Gastroesophageal sphincter (tissue), 4 donors: ENCODE results near the gene GNAQ. TPM values are rescaled to one million over a fixed set of nuclear protein-coding genes. Genes with fewer than 3 reads are reported as not detected.

Experiments
- ATAC-seq: fragments of 150-250 bp; one replicate; pipeline ENCODE4 v1.9.1; 2016; ENCODE audit warnings: mild to moderate bottlenecking, moderate library complexity
- H3K27ac ChIP-seq, 4 donors: fragments of 200-600 bp; sonication (generic) in 3 of 4; 1 replicate in 3 of 4; 2 replicates in 1 of 4; pipeline ENCODE4 v1.5.1; 2016 to 2019
- H3K27me3 ChIP-seq: fragments of 200-600 bp; sonication (generic); one replicate; pipeline ENCODE4 v1.5.1; 2019
- H3K36me3 ChIP-seq, 2 donors: fragments of 200-600 bp; sonication (generic); one replicate each; pipeline ENCODE4 v1.5.1; 2019; ENCODE audit warnings: control low read depth in 1 of 2
- H3K4me1 ChIP-seq, 3 donors: fragments of 200-600 bp; sonication (generic); 1 replicate in 2 of 3; 2 replicates in 1 of 3; pipeline ENCODE4 v1.5.1; 2016 to 2019; ENCODE audit warnings: control low read depth in 2 of 3
- H3K4me3 ChIP-seq, 2 donors: fragments of 200-600 bp; sonication (generic); one replicate each; pipeline ENCODE4 v1.5.1; 2019; ENCODE audit warnings: mild to moderate bottlenecking in 1 of 2, moderate library complexity in 1 of 2
- H3K9me3 ChIP-seq, 3 donors: fragments of 200-600 bp; sonication (generic); one replicate each; pipeline ENCODE4 v1.5.1; 2017 to 2019; ENCODE audit warnings: control low read depth in 2 of 3
- EP300 ChIP-seq: sonication (generic); formaldehyde crosslinking; IDR thresholded peaks from one replicate; pipeline ENCODE4 v1.6.1; 2017; ENCODE audit warnings: antibody characterized with exemption, mild to moderate bottlenecking
- POLR2A ChIP-seq, 2 donors: fragments of 450-650 bp; IDR thresholded peaks; one replicate each; pipeline ENCODE4 v1.6.1; 2017; ENCODE audit warnings: antibody characterized with exemption in 2 of 2, mild to moderate bottlenecking in 2 of 2, moderate library complexity in 1 of 2
- POLR2AphosphoS5 ChIP-seq: sonication (generic); formaldehyde crosslinking; IDR thresholded peaks from one replicate; pipeline ENCODE4 v1.6.1; 2017; ENCODE audit warnings: antibody characterized with exemption
- WGBS, 2 donors: methylation state at CpG; one replicate each; pipeline ENCODE4 v1.1.5; 2018; ENCODE audit warnings: low coverage in 1 of 2; 5-methylcytosine and 5-hydroxymethylcytosine counted together
- total RNA-seq, 4 donors: library from RNA; depleted of rRNA; stranded (reverse); fragments of >200 nt; gene quantifications; one replicate each; pipeline ENCODE4 v1.1.0, GENCODE V29; 2016
- TF ChIP-seq, protein P1 (sequence below), 4 experiments: fragments of 200-600 bp in 2 of 4; fragments of 450-650 bp in 2 of 4; sonication (generic) in 1 of 4; IDR thresholded peaks; one replicate each; pipeline ENCODE4 v1.5.1; 2017 to 2019; ENCODE audit warnings: antibody characterized with exemption in 4 of 4, mild to moderate bottlenecking in 2 of 4, moderate library complexity in 2 of 4

Gene GNAQ
- total RNA-seq, 4 donors from 2014 or later = 57.6 to 86.4 (median 70.8) TPM

DNA sequence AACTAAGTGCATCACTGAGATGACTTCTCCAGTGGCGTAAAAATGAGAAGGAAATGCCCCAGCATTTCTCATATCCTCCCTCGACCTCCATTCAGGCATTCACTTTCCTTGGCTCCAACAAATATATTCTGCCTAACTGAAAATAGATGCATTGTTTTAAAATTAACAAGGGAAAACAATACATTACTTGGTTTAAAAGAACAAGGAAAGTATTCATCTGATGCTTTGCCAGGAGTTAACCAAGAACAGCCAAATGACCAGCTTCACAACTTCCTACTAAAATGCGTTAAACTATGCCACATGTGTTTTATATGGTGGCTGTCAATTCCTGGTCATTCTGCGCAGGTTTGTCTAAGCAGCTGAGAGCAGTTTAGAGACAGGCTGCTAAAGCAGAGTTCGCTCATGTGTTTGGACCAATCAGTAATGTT, 121.4 kb downstream of the GNAQ start:
- Histone ChIP-seq H3K27ac (no peak overlapping the region), H3K4me1 (peaks cover 0 to 41% (median 0%) of the 10 kb centered on the region in 3 donors), H3K27me3 (no peaks in the 10 kb centered on the region), H3K4me3 (no peak overlapping the region), H3K36me3 (no peaks in the 10 kb centered on the region), H3K9me3 (no peaks in the 10 kb centered on the region)
- 64% methylated on average over 5 of the region's 5 CpGs for WGBS, 2 donors
- ATAC-seq = no peak
- no peak for TF ChIP-seq POLR2A (IDR thresholded peaks at IDR 0.05)
- TF ChIP-seq EP300 = no peak
- TF ChIP-seq, protein P1, sequence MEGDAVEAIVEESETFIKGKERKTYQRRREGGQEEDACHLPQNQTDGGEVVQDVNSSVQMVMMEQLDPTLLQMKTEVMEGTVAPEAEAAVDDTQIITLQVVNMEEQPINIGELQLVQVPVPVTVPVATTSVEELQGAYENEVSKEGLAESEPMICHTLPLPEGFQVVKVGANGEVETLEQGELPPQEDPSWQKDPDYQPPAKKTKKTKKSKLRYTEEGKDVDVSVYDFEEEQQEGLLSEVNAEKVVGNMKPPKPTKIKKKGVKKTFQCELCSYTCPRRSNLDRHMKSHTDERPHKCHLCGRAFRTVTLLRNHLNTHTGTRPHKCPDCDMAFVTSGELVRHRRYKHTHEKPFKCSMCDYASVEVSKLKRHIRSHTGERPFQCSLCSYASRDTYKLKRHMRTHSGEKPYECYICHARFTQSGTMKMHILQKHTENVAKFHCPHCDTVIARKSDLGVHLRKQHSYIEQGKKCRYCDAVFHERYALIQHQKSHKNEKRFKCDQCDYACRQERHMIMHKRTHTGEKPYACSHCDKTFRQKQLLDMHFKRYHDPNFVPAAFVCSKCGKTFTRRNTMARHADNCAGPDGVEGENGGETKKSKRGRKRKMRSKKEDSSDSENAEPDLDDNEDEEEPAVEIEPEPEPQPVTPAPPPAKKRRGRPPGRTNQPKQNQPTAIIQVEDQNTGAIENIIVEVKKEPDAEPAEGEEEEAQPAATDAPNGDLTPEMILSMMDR (IDR thresholded peaks at IDR 0.05) = no peak
- TF ChIP-seq POLR2AphosphoS5 = no peak

DNA sequence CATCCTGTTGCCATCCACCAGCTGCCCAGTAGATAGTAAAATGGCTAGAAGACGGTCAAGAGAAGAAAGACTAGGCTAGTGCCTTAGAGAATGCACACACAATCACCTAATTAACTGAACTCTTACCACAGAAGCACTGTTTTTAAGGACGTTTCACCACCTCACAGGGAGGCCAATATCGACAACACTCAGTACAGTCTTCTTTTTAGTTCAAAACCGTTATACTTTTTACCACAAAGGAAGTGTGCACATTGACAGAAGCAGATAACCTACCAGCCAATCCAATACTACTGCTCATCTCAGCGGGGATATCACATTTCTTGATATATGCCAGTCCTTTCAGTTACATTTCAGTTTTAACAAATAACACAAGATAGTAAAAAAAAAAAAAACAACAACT, 122.3 kb downstream of the GNAQ start:
- WGBS, 2 donors = 69 to 80% methylated on average over 4 to 5 of the region's 5 CpGs
- no peak overlapping the region for H3K27ac ChIP-seq
- no peak for TF ChIP-seq POLR2A (IDR thresholded peaks at IDR 0.05)
- no peak for TF ChIP-seq EP300
- TF ChIP-seq, protein P1 (IDR thresholded peaks at IDR 0.05) = no peak
- H3K4me3 ChIP-seq = no peak overlapping the region
- H3K27me3 ChIP-seq = no peaks in the 10 kb centered on the region
- no peaks in the 10 kb centered on the region for H3K36me3 ChIP-seq
- H3K4me1 ChIP-seq = peaks cover 0 to 37% (median 0%) of the 10 kb centered on the region in 3 donors
- H3K9me3 ChIP-seq = no peaks in the 10 kb centered on the region
- no peak for ATAC-seq

GRCh38 chr9:77908293-77908692, 123.3 kb downstream of the GNAQ start:
- Histone ChIP-seq H3K27ac (no peak overlapping the region), H3K4me3 (no peak overlapping the region), H3K36me3 (no peaks in the 10 kb centered on the region), H3K27me3 (no peaks in the 10 kb centered on the region), H3K9me3 (no peaks in the 10 kb centered on the region), H3K4me1 (peaks cover 0 to 37% (median 0%) of the 10 kb centered on the region in 3 donors)
- TF ChIP-seq, protein P1 (IDR thresholded peaks at IDR 0.05) = no peak
- TF ChIP-seq EP300 (no peak), POLR2AphosphoS5 (no peak), POLR2A (IDR thresholded peaks at IDR 0.05) (no peak)
- 95 to 100% methylated on average over 2 of the region's 2 CpGs for WGBS, 2 donors
- no peak for ATAC-seq

DNA sequence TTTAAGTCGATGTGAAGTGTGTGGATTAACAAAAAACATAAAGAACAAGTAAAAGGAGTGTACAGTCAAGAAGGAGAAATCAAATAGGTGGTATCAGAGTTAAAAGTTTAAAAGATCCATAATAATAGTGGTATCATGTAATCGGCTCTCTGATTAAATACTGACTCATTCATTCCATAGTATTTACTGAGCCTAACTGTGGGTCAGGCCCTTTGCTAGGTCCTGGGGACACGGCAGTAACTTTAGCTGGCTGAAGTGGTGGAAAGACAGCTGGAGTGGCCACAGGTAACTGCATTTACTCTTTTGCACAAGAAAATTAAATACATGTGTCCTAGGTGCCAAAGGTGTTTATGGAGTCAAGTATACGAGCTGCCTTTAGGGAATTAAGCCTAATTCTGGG, 124.0 kb downstream of the GNAQ start:
- no peak for ATAC-seq
- no peak overlapping the region for H3K4me3 ChIP-seq
- H3K4me1 ChIP-seq = peaks cover 0 to 37% (median 0%) of the 10 kb centered on the region in 3 donors
- H3K27ac ChIP-seq = no peak overlapping the region
- no peaks in the 10 kb centered on the region for H3K36me3 ChIP-seq
- TF ChIP-seq POLR2AphosphoS5 (no peak), POLR2A (IDR thresholded peaks at IDR 0.05) (no peak), EP300 (no peak)
- TF ChIP-seq, protein P1 (IDR thresholded peaks at IDR 0.05) = no peak
- H3K27me3 ChIP-seq = no peaks in the 10 kb centered on the region
- no peaks in the 10 kb centered on the region for H3K9me3 ChIP-seq
- 59 to 64% methylated on average over 3 to 4 of the region's 4 CpGs for WGBS, 2 donors

GRCh38 chr9:77906991-77907390, 124.6 kb downstream of the GNAQ start:
- Histone ChIP-seq H3K36me3 (no peaks in the 10 kb centered on the region), H3K4me3 (no peak overlapping the region), H3K27ac (no peak overlapping the region), H3K27me3 (no peaks in the 10 kb centered on the region), H3K9me3 (no peaks in the 10 kb centered on the region), H3K4me1 (peaks cover 0 to 36% (median 0%) of the 10 kb centered on the region in 3 donors)
- no peak for TF ChIP-seq EP300
- no peak for TF ChIP-seq POLR2AphosphoS5
- no peak for TF ChIP-seq POLR2A (IDR thresholded peaks at IDR 0.05)
- TF ChIP-seq, protein P1 (IDR thresholded peaks at IDR 0.05) = no peak
- ATAC-seq = no peak
- WGBS, 2 donors = 100% methylated on average over 1 of the region's 1 CpG; no CpG with 5 or more reads in 1 of the 2 donors
